Epithelial cell of proximal tubule (primary cell): ENCODE results near the gene CSF1R. TPM values are rescaled to one million over a fixed set of nuclear protein-coding genes. Genes with fewer than 3 reads are reported as not detected.

ENCODE experiments used
- DNase-seq: peaks from one replicate; pipeline ENCODE4 v3.0.0-alpha.2; 2011; ENCODE audit warnings: low read depth
- H3K4me3 ChIP-seq: 2 replicates; pipeline ENCODE4 v1.5.1; 2011; ENCODE audit warnings: low read depth, mild to moderate bottlenecking, low read length
- total RNA-seq: library from RNA; depleted of rRNA; stranded (reverse); fragments of >200 nt; gene quantifications from 2 replicates; pipeline ENCODE4 v1.2.3, GENCODE V29; 2015
- TF ChIP-seq, protein P1 (sequence below): conservative IDR thresholded peaks from 2 replicates; pipeline ENCODE4 v1.5.1; 2012; ENCODE audit warnings: low read depth, mild to moderate bottlenecking, low read length

Gene CSF1R
- total RNA-seq, 1 donor from 2014 or later, result not detected

- DNase-seq, result no peak
- H3K4me3 ChIP-seq, result no peak overlapping the region
- TF ChIP-seq, protein P1, sequence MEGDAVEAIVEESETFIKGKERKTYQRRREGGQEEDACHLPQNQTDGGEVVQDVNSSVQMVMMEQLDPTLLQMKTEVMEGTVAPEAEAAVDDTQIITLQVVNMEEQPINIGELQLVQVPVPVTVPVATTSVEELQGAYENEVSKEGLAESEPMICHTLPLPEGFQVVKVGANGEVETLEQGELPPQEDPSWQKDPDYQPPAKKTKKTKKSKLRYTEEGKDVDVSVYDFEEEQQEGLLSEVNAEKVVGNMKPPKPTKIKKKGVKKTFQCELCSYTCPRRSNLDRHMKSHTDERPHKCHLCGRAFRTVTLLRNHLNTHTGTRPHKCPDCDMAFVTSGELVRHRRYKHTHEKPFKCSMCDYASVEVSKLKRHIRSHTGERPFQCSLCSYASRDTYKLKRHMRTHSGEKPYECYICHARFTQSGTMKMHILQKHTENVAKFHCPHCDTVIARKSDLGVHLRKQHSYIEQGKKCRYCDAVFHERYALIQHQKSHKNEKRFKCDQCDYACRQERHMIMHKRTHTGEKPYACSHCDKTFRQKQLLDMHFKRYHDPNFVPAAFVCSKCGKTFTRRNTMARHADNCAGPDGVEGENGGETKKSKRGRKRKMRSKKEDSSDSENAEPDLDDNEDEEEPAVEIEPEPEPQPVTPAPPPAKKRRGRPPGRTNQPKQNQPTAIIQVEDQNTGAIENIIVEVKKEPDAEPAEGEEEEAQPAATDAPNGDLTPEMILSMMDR, result no peak
Measured at GRCh38 chr5:150014456-150014855, 71.9 kb downstream of the CSF1R start.

DNA sequence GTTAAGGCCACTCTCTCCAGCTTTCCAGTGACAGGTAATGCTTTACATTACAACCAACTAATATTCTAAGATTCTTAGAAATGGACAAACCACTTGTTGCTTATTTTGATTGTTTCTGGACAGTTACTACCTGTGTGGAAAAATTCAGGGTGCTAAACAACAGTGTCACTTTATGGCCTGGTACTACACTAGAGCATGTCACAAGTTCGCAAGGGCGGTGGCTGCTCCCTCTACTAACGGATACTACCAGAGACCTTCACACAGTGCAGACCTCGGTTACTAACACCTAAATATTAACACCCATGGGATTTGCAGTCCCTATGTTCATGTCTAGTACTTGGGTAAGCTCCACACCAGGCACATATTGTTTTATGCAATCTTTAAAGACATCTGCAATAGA is 72.4 kb downstream of the CSF1R start:
- no peak for DNase-seq
- TF ChIP-seq, protein P1, result no peak
- no peak overlapping the region for H3K4me3 ChIP-seq

DNA sequence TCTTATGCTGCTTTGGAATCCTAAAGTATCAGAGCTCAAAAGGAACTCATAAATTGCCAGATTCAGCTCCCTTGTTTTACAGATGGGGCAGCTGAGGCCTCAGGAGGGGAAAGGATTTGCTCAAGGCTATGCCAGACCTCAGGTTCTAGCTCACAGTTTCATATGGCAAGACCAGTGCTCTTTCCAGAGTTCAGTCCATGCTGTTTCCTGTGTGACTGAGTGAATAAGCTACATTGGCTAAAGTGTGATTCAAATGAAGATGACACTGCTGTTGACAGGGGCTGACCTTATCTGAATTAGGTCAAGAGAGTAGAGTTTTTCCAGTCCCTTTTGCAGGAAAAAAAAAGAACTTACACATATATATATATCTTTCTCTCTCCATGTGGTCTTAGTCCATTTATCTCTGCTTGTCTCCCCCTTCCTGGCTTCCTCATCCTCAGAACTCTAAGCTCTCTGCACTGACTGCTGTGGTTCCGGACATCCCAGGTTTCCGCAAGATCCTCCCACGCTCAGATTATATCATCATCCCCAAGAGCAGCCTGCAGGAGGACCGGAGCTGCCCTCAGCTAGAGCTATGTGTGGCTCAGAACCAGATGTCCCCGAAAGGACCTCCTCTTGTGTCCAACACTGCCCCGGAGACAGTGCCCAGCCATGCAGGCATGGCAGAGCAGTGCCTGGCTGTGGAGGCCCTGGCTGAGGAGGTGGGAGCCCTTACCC is 76.5 kb downstream of the CSF1R start:
- no peak overlapping the region for H3K4me3 ChIP-seq
- TF ChIP-seq, protein P1, result no peak
- DNase-seq, result no peak

DNA sequence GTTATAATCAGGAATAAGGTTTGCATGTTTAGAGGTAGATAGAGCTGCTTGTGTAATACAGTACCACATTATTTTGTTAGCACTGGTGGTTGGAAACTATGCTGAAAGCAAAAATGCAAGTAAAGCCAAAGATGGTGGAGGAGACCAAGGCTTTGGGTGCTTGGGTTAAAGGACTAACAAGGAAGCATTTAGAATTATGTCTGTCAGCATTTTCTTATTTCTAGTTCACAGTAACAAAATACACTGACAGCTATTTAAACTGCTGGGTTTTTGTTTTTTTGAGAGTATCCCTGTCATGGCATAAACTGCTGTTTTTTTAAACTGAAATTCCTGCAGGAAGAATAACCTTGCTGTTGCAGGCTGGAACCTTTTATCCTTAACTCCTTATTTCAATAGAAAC is 79.3 kb downstream of the CSF1R start:
- no peak for DNase-seq
- TF ChIP-seq, protein P1, result no peak
- H3K4me3 ChIP-seq, result no peak overlapping the region

DNA sequence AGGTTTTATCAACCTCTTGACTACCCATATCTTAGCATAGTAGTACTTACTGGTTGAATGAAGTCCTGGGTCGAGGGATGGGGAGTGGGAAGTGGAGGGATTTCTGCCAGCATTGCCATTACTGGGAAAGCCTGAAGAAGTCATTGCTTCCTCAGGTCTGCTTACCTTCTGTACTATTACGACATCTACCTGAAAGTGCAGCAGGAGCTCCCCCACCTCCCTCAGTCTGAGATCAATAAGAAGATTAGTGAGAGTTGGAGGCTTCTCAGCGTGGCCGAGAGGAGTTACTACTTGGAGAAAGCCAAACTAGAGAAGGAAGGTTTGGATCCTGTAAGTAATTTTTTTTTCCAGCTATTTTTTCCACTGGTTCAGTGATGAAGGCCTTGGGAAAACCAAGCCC is 80.0 kb downstream of the CSF1R start:
- TF ChIP-seq, protein P1, result no peak
- no peak overlapping the region for H3K4me3 ChIP-seq
- DNase-seq, result no peak

Other genes starting within 250 kb of the CSF1R start
- gene PDE6A, start 141.8 kb downstream of the CSF1R start, total RNA-seq, result not detected in 2 replicates
- 10.3 and 11.9 TPM in 2 replicates for gene SLC26A2, start 125.8 kb downstream of the CSF1R start, total RNA-seq
- 0.75 and 3.8 TPM in 2 replicates for gene TIGD6, start 85.9 kb downstream of the CSF1R start, total RNA-seq
- gene HMGXB3, start 85.8 kb downstream of the CSF1R start, total RNA-seq, result 28.4 and 29.1 TPM in 2 replicates
- 2.2 and 4.6 TPM in 2 replicates for gene PDGFRB, start 69.3 kb upstream of the CSF1R start, total RNA-seq
- gene CDX1, start 80.2 kb upstream of the CSF1R start, total RNA-seq, result not detected in 2 replicates
- not detected in 2 replicates for gene SLC6A7, start 103.5 kb upstream of the CSF1R start, total RNA-seq
- not detected in 2 replicates for gene CAMK2A, start 203.2 kb upstream of the CSF1R start, total RNA-seq
- gene ARSI, start 216.4 kb upstream of the CSF1R start, total RNA-seq, result 2.3 and 5.7 TPM in 2 replicates